AG04449 (cell line): ENCODE results near the gene PTPRM.

ENCODE experiments used
- CTCF ChIA-PET: fragments of 350-600 bp; formaldehyde crosslinking; extraction: SDS; loops from one replicate; lab custom pipeline; 2021; ENCODE audit warnings: antibody characterized with exemption; lab: Yijun Ruan, JAX
- POLR2A ChIA-PET: fragments of 400-600, 350-600 bp; formaldehyde crosslinking; extraction: SDS; loops from one replicate; lab custom pipeline; 2020; ENCODE audit warnings: antibody characterized with exemption, inconsistent platforms; lab: Yijun Ruan, JAX
- DNase-seq: peaks from one replicate; pipeline ENCODE4 v3.0.0-alpha.2; 2010; ENCODE audit warnings: low read depth, low spot score
- H3K4me3 ChIP-seq: 2 replicates; pipeline ENCODE4 v1.5.1; 2011; ENCODE audit warnings: low read depth, mild to moderate bottlenecking, control low read depth, low read length
- CTCF ChIP-seq: IDR thresholded peaks from one replicate; pipeline ENCODE4 v1.5.1; 2011; ENCODE audit warnings: mild to moderate bottlenecking, moderate library complexity, low read length, control low read depth, inconsistent platforms; ENCODE audit not compliant: insufficient read depth; ENCODE audit errors: missing control alignments

Gene PTPRM

GRCh38 chr18:7807936-7808453 is 240.9 kb downstream of the PTPRM start:
- POLR2A ChIA-PET = no interaction called here
- TF ChIP-seq CTCF = no peak
- CTCF ChIA-PET = interaction anchor here (7.3 kb wide), 1 partner anchor 17 kb away, joined by 51 read pairs; no protein-coding TSS in a partner anchor

GRCh38 chr18:7808992-7809391 is 241.9 kb downstream of the PTPRM start:
- no peak for DNase-seq
- POLR2A ChIA-PET = no interaction called here

More at GRCh38 chr18:7807936-7808453, 240.9 kb downstream of the PTPRM start:
- no peak for DNase-seq
- no peak overlapping the region for H3K4me3 ChIP-seq

GRCh38 chr18:7809455-7809854 is 242.3 kb downstream of the PTPRM start:
- POLR2A ChIA-PET = no interaction called here
- H3K4me3 ChIP-seq = no peak overlapping the region
- no peak for DNase-seq
- CTCF ChIA-PET = interaction anchor here (1.0 kb wide), 1 partner anchor 243 kb away, joined by 3 read pairs; no protein-coding TSS in a partner anchor
- TF ChIP-seq CTCF = no peak

More at GRCh38 chr18:7808992-7809391, 241.9 kb downstream of the PTPRM start:
- no peak for TF ChIP-seq CTCF
- H3K4me3 ChIP-seq = no peak overlapping the region
- CTCF ChIA-PET = interaction anchor here (1.0 kb wide), 1 partner anchor 242 kb away, joined by 3 read pairs; no protein-coding TSS in a partner anchor

- no peak for TF ChIP-seq CTCF
- ChIA-PET POLR2A (no interaction called here), CTCF (interaction anchor here (1.0 to 3.7 kb wide), 2 partner anchors 20 to 243 kb away, joined by 3 to 16 read pairs; no protein-coding TSS in a partner anchor)
- DNase-seq = no peak
- no peak overlapping the region for H3K4me3 ChIP-seq
Measured at GRCh38 chr18:7809978-7810377, 242.9 kb downstream of the PTPRM start.

GRCh38 chr18:7812431-7813063 is 245.4 kb downstream of the PTPRM start:
- POLR2A ChIA-PET = interaction anchor here (0.7 to 0.8 kb wide), 3 partner anchors 51 to 191 kb away, joined by 3 to 4 read pairs (median 3); no protein-coding TSS in a partner anchor
- no peak overlapping the region for H3K4me3 ChIP-seq
- CTCF ChIA-PET = interaction anchor here (0.7 to 3.7 kb wide), 6 partner anchors 9 to 575 kb away, joined by 3 to 16 read pairs (median 4); partner anchors contain the start of gene PTPRM
- TF ChIP-seq CTCF = no peak
- DNase-seq = peak; percentile 61

- H3K4me3 ChIP-seq = no peak overlapping the region
- ChIA-PET CTCF (interaction anchor here (1.1 to 3.7 kb wide), 2 partner anchors 23 to 246 kb away, joined by 4 to 16 read pairs; partner anchors contain the start of gene PTPRM), POLR2A (no interaction called here)
- TF ChIP-seq CTCF = no peak
- DNase-seq = no peak
Measured at GRCh38 chr18:7813131-7813530, 246.0 kb downstream of the PTPRM start.
